Tibial nerve (tissue), 4 donors: ENCODE results near the gene RPS6KA2. TPM values are rescaled to one million over a fixed set of nuclear protein-coding genes. Genes with fewer than 3 reads are reported as not detected.

Experiments used
- DNase-seq, 2 donors: peaks; one replicate each; pipeline ENCODE4 v3.0.0-alpha.2; 2019; ENCODE audit warnings: low spot score in 2 of 2
- H3K27ac ChIP-seq, 4 donors: fragments of 200-600 bp; sonication (generic) in 3 of 4; one replicate each; pipeline ENCODE4 v1.5.1; 2017 to 2019; ENCODE audit warnings: mild to moderate bottlenecking in 1 of 4
- H3K27me3 ChIP-seq, 2 donors: fragments of 200-600 bp; sonication (generic) in 1 of 2; one replicate each; pipeline versions ENCODE4 v1.5.1 to v1.6.0; 2017 to 2019
- H3K36me3 ChIP-seq, 3 donors: fragments of 200-600 bp; sonication (generic); one replicate each; pipeline ENCODE4 v1.5.1; 2018 to 2019
- H3K4me1 ChIP-seq, 4 donors: fragments of 200-600 bp; sonication (generic) in 3 of 4; one replicate each; pipeline ENCODE4 v1.5.1; 2017 to 2019
- H3K4me3 ChIP-seq, 4 donors: fragments of 200-600 bp; sonication (generic) in 3 of 4; one replicate each; pipeline ENCODE4 v1.5.1; 2017 to 2019; ENCODE audit warnings: mild to moderate bottlenecking in 1 of 4, moderate library complexity in 1 of 4
- H3K9me3 ChIP-seq, 4 donors: fragments of 200-600 bp; sonication (generic) in 3 of 4; one replicate each; pipeline ENCODE4 v1.5.1; 2017 to 2019
- CTCF ChIP-seq, 5 experiments: fragments of 200-600 bp in 3 of 5; fragments of 450-650 bp in 2 of 5; sonication (generic) in 3 of 5; IDR thresholded peaks; one replicate each; pipeline ENCODE4 v1.5.1; 2016 to 2019; ENCODE audit warnings: antibody characterized with exemption in 5 of 5, mild to moderate bottlenecking in 3 of 5, moderate library complexity in 2 of 5
- EP300 ChIP-seq, 2 donors: sonication (generic); formaldehyde crosslinking; IDR thresholded peaks; one replicate each; pipeline ENCODE4 v1.6.1; 2017; ENCODE audit warnings: antibody characterized with exemption in 2 of 2, mild to moderate bottlenecking in 1 of 2
- POLR2A ChIP-seq, 2 donors: fragments of 450-650 bp; IDR thresholded peaks; one replicate each; pipeline ENCODE4 v1.6.1; 2017; ENCODE audit warnings: antibody characterized with exemption in 2 of 2, mild to moderate bottlenecking in 2 of 2, moderate library complexity in 2 of 2
- WGBS, 2 donors: methylation state at CpG; one replicate each; pipeline ENCODE4 v1.1.5; 2018; 5-methylcytosine and 5-hydroxymethylcytosine counted together
- total RNA-seq, 4 donors: library from RNA; depleted of rRNA; stranded (reverse); fragments of >200 nt; gene quantifications; one replicate each; pipeline ENCODE4 v1.1.0, GENCODE V29; 2016

Gene RPS6KA2
- total RNA-seq, 4 donors from 2014 or later, result 89.6 to 153 (median 103) TPM

GRCh38 chr6:166639921-166640320 is 12.9 kb upstream of the RPS6KA2 start:
- Histone ChIP-seq H3K27ac (no peak overlapping the region), H3K4me1 (peaks cover 0 to 31% (median 2%) of the 10 kb centered on the region in 4 donors), H3K9me3 (peaks cover 0 to 18% (median 2%) of the 10 kb centered on the region in 4 donors), H3K4me3 (no peak overlapping the region), H3K27me3 (peaks cover 0 to 4% of the 10 kb centered on the region in 2 donors), H3K36me3 (no peaks in the 10 kb centered on the region)
- TF ChIP-seq CTCF (IDR thresholded peaks at IDR 0.05) (no peak), EP300 (IDR thresholded peaks at IDR 0.05) (no peak), POLR2A (IDR thresholded peaks at IDR 0.05) (no peak)
- WGBS, 2 donors, result 78 to 84% methylated on average over 6 of the region's 6 CpGs
- no peak for DNase-seq

- peaks cover 0 to 4% of the 10 kb centered on the region in 2 donors for H3K27me3 ChIP-seq
- no peak overlapping the region for H3K27ac ChIP-seq
- peaks cover 0 to 10% (median 2%) of the 10 kb centered on the region in 4 donors for H3K9me3 ChIP-seq
- no peak overlapping the region for H3K4me3 ChIP-seq
- peaks cover 0 to 31% (median 2%) of the 10 kb centered on the region in 4 donors for H3K4me1 ChIP-seq
- no peak for DNase-seq
- TF ChIP-seq POLR2A (IDR thresholded peaks at IDR 0.05) (no peak), CTCF (IDR thresholded peaks at IDR 0.05) (no peak), EP300 (IDR thresholded peaks at IDR 0.05) (no peak)
- H3K36me3 ChIP-seq, result no peaks in the 10 kb centered on the region
- WGBS, 2 donors, result 70 to 79% methylated on average over 7 of the region's 7 CpGs
Measured at GRCh38 chr6:166638573-166638964, 11.5 kb upstream of the RPS6KA2 start.

- no peaks in the 10 kb centered on the region for H3K36me3 ChIP-seq
- TF ChIP-seq EP300 (IDR thresholded peaks at IDR 0.05) (no peak), CTCF (IDR thresholded peaks at IDR 0.05) (no peak), POLR2A (IDR thresholded peaks at IDR 0.05) (no peak)
- WGBS, 2 donors, result 88 to 89% methylated on average over 29 of the region's 29 CpGs
- peaks cover 0 to 6% (median 0%) of the 10 kb centered on the region in 4 donors for H3K9me3 ChIP-seq
- no peak overlapping the region for H3K4me3 ChIP-seq
- DNase-seq, result no peak
- H3K27me3 ChIP-seq, result peaks cover 0 to 4% of the 10 kb centered on the region in 2 donors
- no peak overlapping the region for H3K27ac ChIP-seq
- peaks cover 0 to 31% (median 2%) of the 10 kb centered on the region in 4 donors for H3K4me1 ChIP-seq
Measured at GRCh38 chr6:166637812-166638572, 10.9 kb upstream of the RPS6KA2 start.

- Histone ChIP-seq H3K9me3 (no peaks in the 10 kb centered on the region), H3K4me1 (peaks cover 0 to 31% (median 2%) of the 10 kb centered on the region in 4 donors), H3K4me3 (no peak overlapping the region), H3K36me3 (no peaks in the 10 kb centered on the region), H3K27me3 (peaks cover 0 to 4% of the 10 kb centered on the region in 2 donors), H3K27ac (peak overlapping the region in 2 of 4 donors; percentile 6 to 49)
- TF ChIP-seq CTCF (IDR thresholded peaks at IDR 0.05) (no peak), POLR2A (IDR thresholded peaks at IDR 0.05) (no peak), EP300 (IDR thresholded peaks at IDR 0.05) (no peak)
- DNase-seq, result no peak
- WGBS, 2 donors, result 66 to 81% methylated on average over 10 of the region's 10 CpGs
Measured at GRCh38 chr6:166636934-166637333, 9.9 kb upstream of the RPS6KA2 start.

GRCh38 chr6:166636191-166636933 is 9.3 kb upstream of the RPS6KA2 start:
- 54 to 63% methylated on average over 6 of the region's 6 CpGs for WGBS, 2 donors

More at GRCh38 chr6:166636191-166636933, 9.3 kb upstream of the RPS6KA2 start:
- H3K27ac ChIP-seq, result peak overlapping the region in 2 of 4 donors; percentile 6 to 49
- peaks cover 0 to 4% of the 10 kb centered on the region in 2 donors for H3K27me3 ChIP-seq
- no peaks in the 10 kb centered on the region for H3K36me3 ChIP-seq
- TF ChIP-seq EP300 (IDR thresholded peaks at IDR 0.05) (no peak), CTCF (IDR thresholded peaks at IDR 0.05) (no peak), POLR2A (IDR thresholded peaks at IDR 0.05) (no peak)
- H3K4me1 ChIP-seq, result peaks cover 0 to 31% (median 2%) of the 10 kb centered on the region in 4 donors
- no peak for DNase-seq
- no peak overlapping the region for H3K4me3 ChIP-seq
- H3K9me3 ChIP-seq, result no peaks in the 10 kb centered on the region
